GM12878 (cell line): ENCODE data around the gene SMG6.

Source experiments
- MAX ChIP-seq: IDR thresholded peaks from 2 replicates; pipeline ENCODE4 v1.6.1; 2012; ENCODE audit warnings: low read depth, low read length, improper control_type of control experiment
- POLR2AphosphoS5 ChIP-seq: IDR thresholded peaks from 2 replicates; pipeline ENCODE4 v1.6.1; 2011; ENCODE audit warnings: mild to moderate bottlenecking, low read length, inconsistent platforms
- SMAD1 ChIP-seq: fragments of 450-650 bp; IDR thresholded peaks from 2 replicates; pipeline ENCODE4 v1.6.1; 2018; ENCODE audit warnings: mild to moderate bottlenecking, low read depth; ENCODE audit not compliant: partially characterized antibody
- ZZZ3 ChIP-seq: IDR thresholded peaks from 2 replicates; pipeline ENCODE4 v1.6.1; 2011; ENCODE audit warnings: low read depth; ENCODE audit not compliant: control insufficient read depth, insufficient read length
- TF ChIP-seq, protein P1 (sequence below): fragments of 150-350 bp; IDR thresholded peaks from 2 replicates; pipeline ENCODE4 v1.6.1; 2016; ENCODE audit warnings: low read depth, low read length
- TF ChIP-seq, protein P2 (sequence below): IDR thresholded peaks from 2 replicates; pipeline ENCODE4 v1.6.1; 2012; ENCODE audit warnings: mild to moderate bottlenecking, low read depth, low read length
- TF ChIP-seq, protein P3 (sequence below), 3 experiments: IDR thresholded peaks in 2 of 3; conservative IDR thresholded peaks in 1 of 3; 2 replicates each; pipeline ENCODE4 v1.5.1; 2011; ENCODE audit warnings: low read depth in 3 of 3, low read length in 3 of 3, mild to moderate bottlenecking in 3 of 3, control low read depth in 2 of 3, moderate library complexity in 2 of 3, inconsistent platforms in 1 of 3, mixed read lengths in 1 of 3; ENCODE audit not compliant: control insufficient read depth in 2 of 3, insufficient read depth in 1 of 3; ENCODE audit errors: extremely low read depth in 1 of 3

DNA sequence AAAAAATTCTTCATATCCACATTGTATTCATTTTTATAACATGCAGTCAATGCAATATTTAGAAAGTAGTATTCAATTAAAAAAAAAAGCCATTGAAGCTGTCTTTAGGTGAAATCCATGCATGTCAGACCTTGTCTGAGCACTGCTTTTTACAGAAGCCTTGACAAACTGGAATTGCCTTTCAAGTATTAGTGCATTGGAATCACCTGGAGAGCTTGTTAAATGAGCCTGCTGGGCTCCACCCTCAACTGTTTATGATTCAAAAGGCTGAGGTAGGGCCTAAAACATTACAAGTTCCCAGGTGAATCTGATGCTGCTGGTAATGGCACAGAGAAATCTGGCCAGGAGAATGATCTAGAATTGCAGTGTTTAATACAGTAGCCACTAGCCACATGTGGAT, 162.9 kb downstream of the SMG6 start:
- TF ChIP-seq ZZZ3 (no peak), MAX (no peak), POLR2AphosphoS5 (no peak), SMAD1 (no peak)
- TF ChIP-seq, protein P1, sequence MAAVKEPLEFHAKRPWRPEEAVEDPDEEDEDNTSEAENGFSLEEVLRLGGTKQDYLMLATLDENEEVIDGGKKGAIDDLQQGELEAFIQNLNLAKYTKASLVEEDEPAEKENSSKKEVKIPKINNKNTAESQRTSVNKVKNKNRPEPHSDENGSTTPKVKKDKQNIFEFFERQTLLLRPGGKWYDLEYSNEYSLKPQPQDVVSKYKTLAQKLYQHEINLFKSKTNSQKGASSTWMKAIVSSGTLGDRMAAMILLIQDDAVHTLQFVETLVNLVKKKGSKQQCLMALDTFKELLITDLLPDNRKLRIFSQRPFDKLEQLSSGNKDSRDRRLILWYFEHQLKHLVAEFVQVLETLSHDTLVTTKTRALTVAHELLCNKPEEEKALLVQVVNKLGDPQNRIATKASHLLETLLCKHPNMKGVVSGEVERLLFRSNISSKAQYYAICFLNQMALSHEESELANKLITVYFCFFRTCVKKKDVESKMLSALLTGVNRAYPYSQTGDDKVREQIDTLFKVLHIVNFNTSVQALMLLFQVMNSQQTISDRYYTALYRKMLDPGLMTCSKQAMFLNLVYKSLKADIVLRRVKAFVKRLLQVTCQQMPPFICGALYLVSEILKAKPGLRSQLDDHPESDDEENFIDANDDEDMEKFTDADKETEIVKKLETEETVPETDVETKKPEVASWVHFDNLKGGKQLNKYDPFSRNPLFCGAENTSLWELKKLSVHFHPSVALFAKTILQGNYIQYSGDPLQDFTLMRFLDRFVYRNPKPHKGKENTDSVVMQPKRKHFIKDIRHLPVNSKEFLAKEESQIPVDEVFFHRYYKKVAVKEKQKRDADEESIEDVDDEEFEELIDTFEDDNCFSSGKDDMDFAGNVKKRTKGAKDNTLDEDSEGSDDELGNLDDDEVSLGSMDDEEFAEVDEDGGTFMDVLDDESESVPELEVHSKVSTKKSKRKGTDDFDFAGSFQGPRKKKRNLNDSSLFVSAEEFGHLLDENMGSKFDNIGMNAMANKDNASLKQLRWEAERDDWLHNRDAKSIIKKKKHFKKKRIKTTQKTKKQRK: no peak
- TF ChIP-seq, protein P2, sequence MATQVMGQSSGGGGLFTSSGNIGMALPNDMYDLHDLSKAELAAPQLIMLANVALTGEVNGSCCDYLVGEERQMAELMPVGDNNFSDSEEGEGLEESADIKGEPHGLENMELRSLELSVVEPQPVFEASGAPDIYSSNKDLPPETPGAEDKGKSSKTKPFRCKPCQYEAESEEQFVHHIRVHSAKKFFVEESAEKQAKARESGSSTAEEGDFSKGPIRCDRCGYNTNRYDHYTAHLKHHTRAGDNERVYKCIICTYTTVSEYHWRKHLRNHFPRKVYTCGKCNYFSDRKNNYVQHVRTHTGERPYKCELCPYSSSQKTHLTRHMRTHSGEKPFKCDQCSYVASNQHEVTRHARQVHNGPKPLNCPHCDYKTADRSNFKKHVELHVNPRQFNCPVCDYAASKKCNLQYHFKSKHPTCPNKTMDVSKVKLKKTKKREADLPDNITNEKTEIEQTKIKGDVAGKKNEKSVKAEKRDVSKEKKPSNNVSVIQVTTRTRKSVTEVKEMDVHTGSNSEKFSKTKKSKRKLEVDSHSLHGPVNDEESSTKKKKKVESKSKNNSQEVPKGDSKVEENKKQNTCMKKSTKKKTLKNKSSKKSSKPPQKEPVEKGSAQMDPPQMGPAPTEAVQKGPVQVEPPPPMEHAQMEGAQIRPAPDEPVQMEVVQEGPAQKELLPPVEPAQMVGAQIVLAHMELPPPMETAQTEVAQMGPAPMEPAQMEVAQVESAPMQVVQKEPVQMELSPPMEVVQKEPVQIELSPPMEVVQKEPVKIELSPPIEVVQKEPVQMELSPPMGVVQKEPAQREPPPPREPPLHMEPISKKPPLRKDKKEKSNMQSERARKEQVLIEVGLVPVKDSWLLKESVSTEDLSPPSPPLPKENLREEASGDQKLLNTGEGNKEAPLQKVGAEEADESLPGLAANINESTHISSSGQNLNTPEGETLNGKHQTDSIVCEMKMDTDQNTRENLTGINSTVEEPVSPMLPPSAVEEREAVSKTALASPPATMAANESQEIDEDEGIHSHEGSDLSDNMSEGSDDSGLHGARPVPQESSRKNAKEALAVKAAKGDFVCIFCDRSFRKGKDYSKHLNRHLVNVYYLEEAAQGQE: no peak
- TF ChIP-seq, protein P3, sequence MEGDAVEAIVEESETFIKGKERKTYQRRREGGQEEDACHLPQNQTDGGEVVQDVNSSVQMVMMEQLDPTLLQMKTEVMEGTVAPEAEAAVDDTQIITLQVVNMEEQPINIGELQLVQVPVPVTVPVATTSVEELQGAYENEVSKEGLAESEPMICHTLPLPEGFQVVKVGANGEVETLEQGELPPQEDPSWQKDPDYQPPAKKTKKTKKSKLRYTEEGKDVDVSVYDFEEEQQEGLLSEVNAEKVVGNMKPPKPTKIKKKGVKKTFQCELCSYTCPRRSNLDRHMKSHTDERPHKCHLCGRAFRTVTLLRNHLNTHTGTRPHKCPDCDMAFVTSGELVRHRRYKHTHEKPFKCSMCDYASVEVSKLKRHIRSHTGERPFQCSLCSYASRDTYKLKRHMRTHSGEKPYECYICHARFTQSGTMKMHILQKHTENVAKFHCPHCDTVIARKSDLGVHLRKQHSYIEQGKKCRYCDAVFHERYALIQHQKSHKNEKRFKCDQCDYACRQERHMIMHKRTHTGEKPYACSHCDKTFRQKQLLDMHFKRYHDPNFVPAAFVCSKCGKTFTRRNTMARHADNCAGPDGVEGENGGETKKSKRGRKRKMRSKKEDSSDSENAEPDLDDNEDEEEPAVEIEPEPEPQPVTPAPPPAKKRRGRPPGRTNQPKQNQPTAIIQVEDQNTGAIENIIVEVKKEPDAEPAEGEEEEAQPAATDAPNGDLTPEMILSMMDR (IDR thresholded peaks at IDR 0.05 in 2 of 3, conservative IDR thresholded peaks at IDR 0.05 in 1 of 3; ENCODE audit: control insufficient read depth in 2 of 3, extremely low read depth in 1 of 3, insufficient read depth in 1 of 3, low read depth in 3 of 3, low read length in 3 of 3): no peak
